RWPE1 (cell line): ENCODE measurements around the gene GPRC5B.

Experiments
- CTCF ChIA-PET: fragments of 350-600 bp; sonication (Branson Sonifier 250); formaldehyde crosslinking; extraction: SDS; loops from one replicate; lab custom pipeline; 2021; lab: Yijun Ruan, JAX
- POLR2A ChIA-PET: fragments of 400-600 bp; formaldehyde crosslinking; extraction: SDS; loops from one replicate; lab custom pipeline; 2020; ENCODE audit warnings: antibody characterized with exemption; ENCODE audit not compliant: low non-redundant PET; lab: Yijun Ruan, JAX
- DNase-seq: peaks from one replicate; pipeline ENCODE4 v3.0.0; 2012; ENCODE audit warnings: low spot score
- H3K27ac ChIP-seq: fragments of 450-650 bp; 2 replicates; pipeline ENCODE4 v1.5.1; 2017
- TF ChIP-seq, protein P1 (sequence below): fragments of 450-650 bp; conservative IDR thresholded peaks from 2 replicates; pipeline ENCODE4 v1.5.1; 2017; ENCODE audit warnings: low read depth, mild to moderate bottlenecking

Gene GPRC5B

DNA sequence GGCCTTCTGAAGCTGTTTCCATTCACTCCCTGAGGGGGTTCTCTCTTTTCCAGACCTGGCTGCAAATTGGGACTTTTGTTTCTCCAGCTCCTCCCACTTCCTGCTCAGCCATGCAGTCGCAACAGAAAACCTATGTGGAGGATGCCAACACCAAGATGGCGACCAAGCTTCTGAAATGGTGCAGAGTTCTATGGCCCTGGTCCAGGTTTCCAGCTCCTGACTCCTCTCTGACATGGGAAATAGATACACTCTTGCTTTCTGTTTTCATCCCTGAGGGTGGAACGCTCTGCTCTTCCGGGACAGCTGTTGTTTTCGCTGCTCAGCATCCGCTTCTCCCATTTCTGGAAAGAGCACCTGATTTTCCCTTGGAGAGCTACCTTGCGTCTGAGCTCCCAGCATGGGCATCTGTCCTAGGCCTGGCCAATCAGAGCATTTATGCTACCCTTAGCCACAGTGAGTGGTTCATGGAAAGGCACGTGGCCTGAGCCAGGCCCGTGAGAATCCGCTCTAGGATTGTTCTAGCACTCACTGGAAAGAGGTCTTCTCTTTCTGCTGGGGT lies 8.1 kb downstream of the GPRC5B start:
- TF ChIP-seq, protein P1, sequence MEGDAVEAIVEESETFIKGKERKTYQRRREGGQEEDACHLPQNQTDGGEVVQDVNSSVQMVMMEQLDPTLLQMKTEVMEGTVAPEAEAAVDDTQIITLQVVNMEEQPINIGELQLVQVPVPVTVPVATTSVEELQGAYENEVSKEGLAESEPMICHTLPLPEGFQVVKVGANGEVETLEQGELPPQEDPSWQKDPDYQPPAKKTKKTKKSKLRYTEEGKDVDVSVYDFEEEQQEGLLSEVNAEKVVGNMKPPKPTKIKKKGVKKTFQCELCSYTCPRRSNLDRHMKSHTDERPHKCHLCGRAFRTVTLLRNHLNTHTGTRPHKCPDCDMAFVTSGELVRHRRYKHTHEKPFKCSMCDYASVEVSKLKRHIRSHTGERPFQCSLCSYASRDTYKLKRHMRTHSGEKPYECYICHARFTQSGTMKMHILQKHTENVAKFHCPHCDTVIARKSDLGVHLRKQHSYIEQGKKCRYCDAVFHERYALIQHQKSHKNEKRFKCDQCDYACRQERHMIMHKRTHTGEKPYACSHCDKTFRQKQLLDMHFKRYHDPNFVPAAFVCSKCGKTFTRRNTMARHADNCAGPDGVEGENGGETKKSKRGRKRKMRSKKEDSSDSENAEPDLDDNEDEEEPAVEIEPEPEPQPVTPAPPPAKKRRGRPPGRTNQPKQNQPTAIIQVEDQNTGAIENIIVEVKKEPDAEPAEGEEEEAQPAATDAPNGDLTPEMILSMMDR, result no peak
- DNase-seq, result no peak
- ChIA-PET CTCF (interaction anchor here (0.5 to 1.4 kb wide), 2 partner anchors 31 to 320 kb away, joined by 3 read pairs; no protein-coding TSS in a partner anchor), POLR2A (no interaction called here)
- no peak overlapping the region for H3K27ac ChIP-seq

DNA sequence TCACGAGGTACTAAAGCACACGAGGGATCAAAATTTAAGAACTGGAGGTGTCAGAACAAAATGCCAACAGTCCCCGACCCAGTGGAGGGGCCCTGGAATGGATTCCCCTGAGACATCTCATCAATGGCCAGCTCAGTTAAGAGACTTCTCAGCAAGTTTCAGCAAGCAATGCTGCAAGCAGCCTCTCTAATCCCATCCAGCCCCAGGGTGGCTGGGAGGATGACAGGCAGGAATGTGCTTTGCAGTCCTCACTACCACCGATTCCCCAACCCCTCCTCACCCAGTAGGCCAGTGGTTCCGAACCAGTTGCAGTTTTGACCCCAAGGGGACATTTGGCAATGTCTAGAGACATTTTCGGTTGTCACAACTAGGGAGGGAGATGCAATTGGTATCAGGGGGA lies 8.7 kb downstream of the GPRC5B start:
- no peak overlapping the region for H3K27ac ChIP-seq
- ChIA-PET POLR2A (no interaction called here), CTCF (interaction anchor here (1.4 kb wide), 1 partner anchor 32 kb away, joined by 3 read pairs; no protein-coding TSS in a partner anchor)
- no peak for DNase-seq
- TF ChIP-seq, protein P1, result no peak

DNA sequence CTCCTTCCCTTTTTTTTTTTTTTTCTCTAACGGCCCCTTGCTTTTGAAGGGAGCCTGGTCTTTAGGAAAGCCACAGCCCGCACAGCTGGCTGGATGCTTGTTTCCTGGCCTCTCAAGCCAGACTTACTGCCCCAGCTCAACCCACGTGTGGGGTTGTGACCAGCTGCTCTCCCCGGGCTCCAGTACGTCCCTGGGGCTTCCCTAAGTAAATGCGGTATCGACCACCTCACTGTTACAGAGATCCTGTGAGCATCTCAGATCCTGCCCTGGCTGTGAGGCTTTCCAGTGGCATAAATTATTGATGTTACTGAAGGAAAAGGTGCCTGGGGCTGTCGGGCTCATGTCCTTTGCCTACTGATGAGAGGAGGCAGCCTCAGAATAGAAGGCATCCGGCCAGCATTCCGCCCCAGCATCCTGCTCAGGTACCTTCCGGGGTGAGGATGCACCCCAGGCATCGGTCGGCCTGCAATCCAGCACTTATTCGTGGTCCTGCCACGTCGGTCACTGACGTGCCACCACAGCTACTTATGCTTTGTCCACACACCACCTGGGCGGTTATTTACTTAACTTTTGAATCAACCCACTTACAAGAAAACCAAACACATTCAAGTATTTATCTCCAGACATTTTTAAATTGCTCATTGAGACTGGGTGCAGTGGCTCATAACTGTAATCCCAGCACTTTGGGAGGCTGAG lies 9.6 kb downstream of the GPRC5B start:
- CTCF ChIA-PET, result interaction anchor here (0.5 kb wide), 1 partner anchor 65 kb away, joined by 3 read pairs; no protein-coding TSS in a partner anchor
- TF ChIP-seq, protein P1, result no peak
- POLR2A ChIA-PET, result no interaction called here
- H3K27ac ChIP-seq, result no peak overlapping the region
- no peak for DNase-seq

DNA sequence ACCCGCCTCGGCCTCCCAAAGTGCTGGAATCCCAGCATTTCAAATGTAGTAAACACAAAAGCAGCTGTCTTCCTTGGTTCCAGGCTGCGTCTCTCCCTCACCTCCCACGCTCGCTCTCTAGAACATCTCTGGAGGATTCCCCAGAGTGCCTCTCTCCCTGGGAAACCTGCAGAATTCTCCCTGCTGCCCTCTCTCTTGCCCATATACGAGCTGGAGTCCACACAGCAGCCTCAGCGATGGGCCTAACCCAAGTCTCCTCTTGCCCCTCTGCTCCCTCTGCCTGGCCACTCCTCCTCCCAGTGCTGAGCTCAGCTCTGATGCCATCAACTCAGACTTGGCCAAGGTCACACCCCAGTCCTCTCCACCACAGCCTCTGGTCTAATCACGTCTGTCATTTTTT lies 10.6 kb downstream of the GPRC5B start:
- DNase-seq, result no peak
- no peak overlapping the region for H3K27ac ChIP-seq
- CTCF ChIA-PET, result interaction anchor here (0.6 kb wide), 3 partner anchors 205 to 272 kb away, joined by 3 to 7 read pairs (median 3); no protein-coding TSS in a partner anchor
- POLR2A ChIA-PET, result no interaction called here
- TF ChIP-seq, protein P1, result no peak

DNA sequence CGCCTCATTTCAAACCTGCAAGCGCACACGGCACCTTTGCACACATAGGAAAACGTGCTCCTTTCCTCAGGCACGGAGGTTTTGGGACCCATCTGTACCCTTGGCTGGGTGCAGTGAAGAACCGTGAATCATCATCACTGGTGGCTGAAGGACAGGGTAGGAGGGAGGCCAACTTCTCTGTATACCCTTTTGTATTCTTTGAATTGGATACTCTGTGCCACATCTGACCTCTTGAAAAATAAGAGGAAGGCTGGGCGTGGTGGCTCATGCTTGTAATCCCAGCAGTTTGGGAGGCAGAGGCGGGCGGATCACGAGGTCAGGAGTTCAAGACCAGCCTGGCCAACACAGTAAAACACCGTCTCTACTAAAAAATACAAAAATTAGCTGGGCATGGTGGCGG lies 11.7 kb downstream of the GPRC5B start:
- no peak overlapping the region for H3K27ac ChIP-seq
- DNase-seq, result no peak
- ChIA-PET CTCF (no interaction called here), POLR2A (no interaction called here)
- TF ChIP-seq, protein P1, result no peak

DNA sequence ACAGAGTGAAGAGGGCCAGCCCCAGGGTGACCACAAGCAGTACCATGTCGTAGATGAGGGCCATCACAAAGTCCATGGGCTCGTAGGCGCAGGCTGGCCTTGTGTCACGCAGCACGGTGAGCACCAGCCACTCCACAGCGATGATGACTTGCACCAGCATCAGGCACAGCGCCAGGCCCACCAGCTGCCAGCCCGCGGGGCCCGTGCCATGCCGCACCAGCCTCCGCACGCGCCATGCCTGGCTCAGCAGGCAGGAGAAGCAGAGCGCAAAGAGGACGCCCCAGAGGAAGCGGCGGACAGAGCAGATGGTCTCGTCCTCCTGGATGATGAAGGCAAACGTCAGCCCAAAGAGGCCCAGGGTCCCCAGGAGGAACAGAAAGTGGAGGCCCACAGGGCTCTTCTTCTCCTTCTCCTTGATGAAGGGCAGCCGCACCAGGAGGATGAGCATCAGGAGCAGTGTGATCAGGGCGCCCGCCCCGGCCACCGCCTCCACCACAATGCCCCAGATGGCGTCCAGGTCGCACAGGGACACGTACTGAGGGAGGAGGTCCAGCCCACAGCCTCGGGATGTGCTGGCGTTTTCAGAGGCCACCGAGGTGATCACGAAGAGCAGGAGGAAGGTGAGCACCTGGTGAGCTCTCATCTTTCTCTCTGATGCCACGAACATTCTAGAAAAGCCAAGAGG lies 12.3 kb downstream of the GPRC5B start:
- CTCF ChIA-PET, result no interaction called here
- H3K27ac ChIP-seq, result no peak overlapping the region
- no peak for DNase-seq
- TF ChIP-seq, protein P1, result no peak
- POLR2A ChIA-PET, result no interaction called here
